ENCODE data around the gene CXorf66. TPM values are rescaled to one million over a fixed set of nuclear protein-coding genes. Genes with fewer than 3 reads are reported as not detected.

Gene CXorf66
- total and polyA plus RNA-seq, 11 donors, result not detected

- DNase-seq, result no peak
- WGBS, 4 donors, result 56 to 80% (median 72%) methylated on average over 6 of the region's 6 CpGs
- Histone ChIP-seq H3K27me3 (peaks cover 0 to 24% (median 0%) of the 10 kb centered on the region in 9 donors), H3K27ac (no peak overlapping the region), H3K36me3 (no peaks in the 10 kb centered on the region), H3K4me1 (no peaks in the 10 kb centered on the region), H3K9me3 (peaks cover 0 to 8% (median 0%) of the 10 kb centered on the region in 12 donors), H3K4me3 (no peak overlapping the region)
- no peak for ATAC-seq
- TF ChIP-seq CTCF (IDR thresholded peaks at IDR 0.05) (no peak), POLR2A (IDR thresholded peaks at IDR 0.05) (no peak)
- intact Hi-C loops (cut with DNase I), result loop anchor here in 1 of 10 donors (10.0 kb wide), 1 partner anchor 1198 kb away; no protein-coding TSS in a partner anchor
Measured at GRCh38 chrX:139972629-139973624, 7.6 kb upstream of the CXorf66 start.

- 45 to 57% (median 53%) methylated on average over 5 of the region's 5 CpGs for WGBS, 4 donors
- no peaks in the 10 kb centered on the region for H3K36me3 ChIP-seq
- peaks cover 0 to 7% (median 0%) of the 10 kb centered on the region in 12 donors for H3K9me3 ChIP-seq
- TF ChIP-seq CTCF (IDR thresholded peaks at IDR 0.05) (no peak), POLR2A (IDR thresholded peaks at IDR 0.05) (no peak)
- no peak overlapping the region for H3K4me3 ChIP-seq
- ATAC-seq (no peak), DNase-seq (no peak)
- intact Hi-C loops (cut with DNase I), result loop anchor here in 1 of 10 donors (10.0 kb wide), 1 partner anchor 1197 kb away; no protein-coding TSS in a partner anchor
- H3K27ac ChIP-seq, result no peak overlapping the region
- no peaks in the 10 kb centered on the region for H3K4me1 ChIP-seq
- peaks cover 0 to 24% (median 0%) of the 10 kb centered on the region in 9 donors for H3K27me3 ChIP-seq
Measured at GRCh38 chrX:139972113-139972512, 6.8 kb upstream of the CXorf66 start.

- 24 to 55% (median 46%) methylated on average over 10 of the region's 10 CpGs for WGBS, 4 donors
- H3K36me3 ChIP-seq, result no peaks in the 10 kb centered on the region
- ATAC-seq (no peak), DNase-seq (no peak)
- H3K27me3 ChIP-seq, result peaks cover 0 to 24% (median 0%) of the 10 kb centered on the region in 9 donors
- no peaks in the 10 kb centered on the region for H3K4me1 ChIP-seq
- no peak overlapping the region for H3K27ac ChIP-seq
- TF ChIP-seq POLR2A (IDR thresholded peaks at IDR 0.05) (no peak), CTCF (IDR thresholded peaks at IDR 0.05) (no peak)
- no peak overlapping the region for H3K4me3 ChIP-seq
- intact Hi-C loops (cut with DNase I), result loop anchor here in 1 of 10 donors (10.0 kb wide), 1 partner anchor 1197 kb away; no protein-coding TSS in a partner anchor
- peaks cover 0 to 2% (median 0%) of the 10 kb centered on the region in 12 donors for H3K9me3 ChIP-seq
Measured at GRCh38 chrX:139971394-139971749, 6.1 kb upstream of the CXorf66 start.

DNA sequence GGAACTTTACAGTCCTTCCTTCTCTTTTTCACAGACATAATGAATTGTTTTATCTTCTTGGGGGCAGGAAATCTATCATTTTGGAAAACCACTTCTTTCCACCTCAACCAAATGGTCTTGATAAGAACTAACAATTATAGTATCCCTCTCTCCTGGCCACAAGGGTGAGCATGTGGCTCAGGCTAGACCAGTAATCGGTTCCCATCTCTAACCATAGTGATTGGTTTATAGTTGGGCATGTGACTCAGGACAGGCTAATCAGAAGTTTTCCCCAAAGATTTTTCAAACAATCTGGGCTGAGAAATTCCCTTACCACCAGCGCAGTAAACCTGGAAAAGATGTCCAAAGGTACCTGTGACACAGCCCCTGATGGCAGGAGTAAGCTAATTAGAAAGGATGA is 4.0 kb upstream of the CXorf66 start:
- no peak for ATAC-seq
- Histone ChIP-seq H3K4me3 (no peak overlapping the region), H3K27me3 (peaks cover 0 to 24% (median 0%) of the 10 kb centered on the region in 9 donors), H3K27ac (no peak overlapping the region), H3K9me3 (no peaks in the 10 kb centered on the region), H3K36me3 (no peaks in the 10 kb centered on the region), H3K4me1 (no peaks in the 10 kb centered on the region)
- no peak for TF ChIP-seq POLR2A (IDR thresholded peaks at IDR 0.05)
- TF ChIP-seq CTCF (IDR thresholded peaks at IDR 0.05), result no peak
- 61 to 88% (median 73%) methylated on average over 2 of the region's 2 CpGs for WGBS, 4 donors
- no peak for DNase-seq
- intact Hi-C loops (cut with DNase I), result no loop called here

Data from heart left ventricle (tissue), 16 donors.